GM23338 (cell line): ENCODE results near the gene PROC.

Source experiments
- CREB1 ChIP-seq: fragments of 250-450 bp; sonication (Bioruptor Pico); IDR thresholded peaks from 2 replicates; pipeline ENCODE4 v1.5.0; 2020; ENCODE audit warnings: low read depth, mild to moderate bottlenecking, moderate library complexity
- CTCF ChIP-seq, 2 experiments: fragments of 200-600 bp in 1 of 2; sonication (generic) in 1 of 2; conservative IDR thresholded peaks; 2 replicates each; pipeline versions ENCODE4 v1.5.1 to v1.6.1; 2016 to 2017; ENCODE audit warnings: antibody characterized with exemption in 2 of 2, low read depth in 2 of 2, mild to moderate bottlenecking in 2 of 2, moderate library complexity in 1 of 2
- EZH2 ChIP-seq: fragments of 200-600 bp; sonication (generic); IDR thresholded peaks from one replicate; pipeline ENCODE4 v1.8.0; 2017; ENCODE audit warnings: antibody characterized with exemption, mild to moderate bottlenecking, low read depth; ENCODE audit not compliant: unreplicated experiment
- EZH2phosphoT487 ChIP-seq: fragments of 200-600 bp; sonication (generic); IDR thresholded peaks from one replicate; pipeline ENCODE4 v1.8.1; 2018; ENCODE audit warnings: antibody characterized with exemption; ENCODE audit not compliant: unreplicated experiment
- JUNB ChIP-seq: IDR thresholded peaks from one replicate; pipeline ENCODE4 v1.6.1; 2016; ENCODE audit warnings: antibody characterized with exemption; ENCODE audit not compliant: unreplicated experiment
- NANOG ChIP-seq: IDR thresholded peaks from 2 replicates; pipeline ENCODE4 v1.6.1; 2016; ENCODE audit warnings: antibody characterized with exemption, borderline replicate concordance
- POLR2AphosphoS5 ChIP-seq: IDR thresholded peaks from 2 replicates; pipeline ENCODE4 v1.6.1; 2016; ENCODE audit warnings: antibody characterized with exemption, low read depth
- REST ChIP-seq: IDR thresholded peaks from one replicate; pipeline ENCODE4 v1.6.1; 2018; ENCODE audit warnings: antibody characterized with exemption; ENCODE audit not compliant: unreplicated experiment
- ZNF114 ChIP-seq: fragments of 250-450 bp; sonication (Bioruptor Pico); IDR thresholded peaks from 2 replicates; pipeline ENCODE4 v1.5.0; 2020; ENCODE audit warnings: mild to moderate bottlenecking, moderate library complexity
- ZNF331 ChIP-seq: fragments of 250-450 bp; sonication (Bioruptor Pico); IDR thresholded peaks from 2 replicates; pipeline ENCODE4 v1.5.0; 2020; ENCODE audit warnings: low read depth, mild to moderate bottlenecking, moderate library complexity
- TF ChIP-seq, protein P1 (sequence below): IDR thresholded peaks from 2 replicates; pipeline ENCODE4 v1.6.1; 2016; ENCODE audit warnings: antibody characterized with exemption

DNA sequence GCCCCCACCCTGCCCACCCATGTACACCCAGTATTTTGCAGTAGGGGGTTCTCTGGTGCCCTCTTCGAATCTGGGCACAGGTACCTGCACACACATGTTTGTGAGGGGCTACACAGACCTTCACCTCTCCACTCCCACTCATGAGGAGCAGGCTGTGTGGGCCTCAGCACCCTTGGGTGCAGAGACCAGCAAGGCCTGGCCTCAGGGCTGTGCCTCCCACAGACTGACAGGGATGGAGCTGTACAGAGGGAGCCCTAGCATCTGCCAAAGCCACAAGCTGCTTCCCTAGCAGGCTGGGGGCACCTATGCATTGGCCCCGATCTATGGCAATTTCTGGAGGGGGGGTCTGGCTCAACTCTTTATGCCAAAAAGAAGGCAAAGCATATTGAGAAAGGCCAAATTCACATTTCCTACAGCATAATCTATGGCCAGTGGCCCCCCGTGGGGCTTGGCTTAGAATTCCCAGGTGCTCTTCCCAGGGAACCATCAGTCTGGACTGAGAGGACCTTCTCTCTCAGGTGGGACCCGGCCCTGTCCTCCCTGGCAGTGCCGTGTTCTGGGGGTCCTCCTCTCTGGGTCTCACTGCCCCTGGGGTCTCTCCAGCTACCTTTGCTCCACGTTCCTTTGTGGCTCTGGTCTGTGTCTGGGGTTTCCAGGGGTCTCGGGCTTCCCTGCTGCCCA is 9.3 kb downstream of the PROC start:
- TF ChIP-seq POLR2AphosphoS5 (no peak), CTCF (conservative IDR thresholded peaks at IDR 0.05; ENCODE audit: low read depth in 2 of 2) (no peak), EZH2 (no peak), ZNF114 (no peak), CREB1 (CRISPR knock-in tag) (no peak), NANOG (no peak), EZH2phosphoT487 (no peak), REST (no peak), JUNB (no peak), ZNF331 (CRISPR knock-in tag) (no peak)
- TF ChIP-seq, protein P1, sequence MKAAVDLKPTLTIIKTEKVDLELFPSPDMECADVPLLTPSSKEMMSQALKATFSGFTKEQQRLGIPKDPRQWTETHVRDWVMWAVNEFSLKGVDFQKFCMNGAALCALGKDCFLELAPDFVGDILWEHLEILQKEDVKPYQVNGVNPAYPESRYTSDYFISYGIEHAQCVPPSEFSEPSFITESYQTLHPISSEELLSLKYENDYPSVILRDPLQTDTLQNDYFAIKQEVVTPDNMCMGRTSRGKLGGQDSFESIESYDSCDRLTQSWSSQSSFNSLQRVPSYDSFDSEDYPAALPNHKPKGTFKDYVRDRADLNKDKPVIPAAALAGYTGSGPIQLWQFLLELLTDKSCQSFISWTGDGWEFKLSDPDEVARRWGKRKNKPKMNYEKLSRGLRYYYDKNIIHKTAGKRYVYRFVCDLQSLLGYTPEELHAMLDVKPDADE: no peak
